Ovary (tissue), 9 donors: Measurements from ENCODE around the gene MCCC1. TPM values are rescaled to one million over a fixed set of nuclear protein-coding genes. Genes with fewer than 3 reads are reported as not detected.
"Not testable (repeated sequence)": the region's sequence is repeated elsewhere in the genome, so short reads cannot be mapped to it uniquely, and the experiment has no call there.

Source experiments
- DNase-seq, 5 donors: peaks; one replicate each; pipeline ENCODE4 v3.0.0-alpha.2; 2019 to 2020
- H3K27ac ChIP-seq, 2 donors: fragments of 200-600 bp; one replicate each; pipeline versions ENCODE4 v1.5.1 to v1.8.0; 2019 to 2022
- H3K27me3 ChIP-seq: fragments of 200-600 bp; one replicate; pipeline ENCODE4 v1.8.0; 2022
- H3K36me3 ChIP-seq: fragments of 200-600 bp; sonication (generic); one replicate; pipeline ENCODE4 v1.5.1; 2019
- H3K4me1 ChIP-seq: one replicate; pipeline ENCODE4 v1.8.1; 2013; ENCODE audit warnings: mild to moderate bottlenecking, moderate library complexity; ENCODE audit not compliant: insufficient read depth
- H3K4me3 ChIP-seq: fragments of 200-600 bp; sonication (generic); one replicate; pipeline ENCODE4 v1.5.1; 2017
- H3K9me3 ChIP-seq, 2 donors: fragments of 200-600 bp in 1 of 2; sonication (generic) in 1 of 2; one replicate each; pipeline versions ENCODE4 v1.5.1 to v1.8.1; 2013 to 2019; ENCODE audit warnings: mild to moderate bottlenecking in 1 of 2, moderate library complexity in 1 of 2
- EP300 ChIP-seq: sonication (generic); formaldehyde crosslinking; IDR thresholded peaks from one replicate; pipeline ENCODE4 v1.6.1; 2017; ENCODE audit warnings: antibody characterized with exemption
- POLR2A ChIP-seq: fragments of 450-650 bp; IDR thresholded peaks from one replicate; pipeline ENCODE4 v1.6.1; 2017; ENCODE audit warnings: antibody characterized with exemption, mild to moderate bottlenecking, moderate library complexity
- WGBS, 3 donors: extraction: QIAGEN DNeasy Blood & Tissue Kit in 1 of 3; methylation state at CpG; one replicate each; pipeline versions ENCODE4 v1.1.5 to v1.1.7; 2013 to 2017; 5-methylcytosine and 5-hydroxymethylcytosine counted together
- intact Hi-C, 4 donors: fragments of 100-400 bp; cut with DNase I; formaldehyde crosslinking; loops; one replicate each; pipeline versions ENCODE4 v1.11.0 to v1.15.1; 2022 to 2023
- polyA plus RNA-seq, 2 donors: library from polyadenylated mRNA; stranded (reverse); fragments of 200-250 nt in 1 of 2; fragments of 350-450 nt in 1 of 2; fragmentation: Illumina TruSeq in 1 of 2; extraction: RNeasy Lipid Tissue Mini Kit (QIAGEN cat#74804) in 1 of 2; gene quantifications; one replicate each; pipeline ENCODE4 v1.2.3, GENCODE V29; 2013 to 2014
- total RNA-seq, 7 donors: library from RNA; depleted of rRNA in 2 of 7; stranded (reverse); fragments of >200 nt in 2 of 7; fragmentation: NEBNext Ultra II Directional in 3 of 7; extraction: Animal tissue kit (Norgen Biotek cat#: 25700) in 3 of 7; gene quantifications; one replicate each; pipeline versions ENCODE4 v1.1.0 to v1.2.4, GENCODE V29; 2016 to 2023
- TF ChIP-seq, protein P1 (sequence below), 3 donors: fragments of 450-650 bp in 2 of 3; fragments of 200-600 bp in 1 of 3; IDR thresholded peaks; one replicate each; pipeline versions ENCODE4 v1.5.1 to v1.8.0; 2016 to 2022; ENCODE audit warnings: antibody characterized with exemption in 3 of 3, mild to moderate bottlenecking in 1 of 3
- donor health status: DM: no; HTN: no; CAD: no; lungs with moderate emphysema.
- donor health status: DM: no; HTN: no; CAD: no.
- donor health status: Bipolar disorder and iron deficiency.
- donor health status: DM: yes; HTN: yes; CAD: no.
- donor health status: DM: no; HTN: no; CAD: no.
- donor health status: DM: yes; HTN: yes; CAD: no.

Gene MCCC1
- total and polyA plus RNA-seq, 9 donors = 21.7 to 32.8 (median 28.5) TPM

DNA sequence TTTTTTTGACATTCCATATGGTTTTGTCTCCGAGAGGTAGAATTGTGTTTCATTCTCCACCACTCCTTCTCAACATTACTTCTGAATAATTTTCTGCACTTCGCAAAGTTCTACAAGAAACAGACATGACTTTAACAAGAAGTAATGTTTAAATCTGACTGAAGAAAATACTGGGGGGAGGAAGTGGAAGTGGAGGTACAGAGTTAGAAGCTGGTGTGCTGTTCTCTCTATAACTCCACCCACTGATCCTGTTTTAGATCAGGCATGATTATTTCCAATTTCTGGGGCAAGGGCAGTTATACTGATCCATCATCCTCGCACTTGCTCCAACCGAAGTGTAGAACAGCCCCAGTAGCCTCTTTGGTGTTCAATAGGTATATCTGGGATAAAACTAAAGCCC is 9.2 kb upstream of the MCCC1 start:
- Histone ChIP-seq H3K27ac (no peak overlapping the region), H3K36me3 (no peaks in the 10 kb centered on the region), H3K4me1 (peaks cover 2% of the 10 kb centered on the region), H3K9me3 (no peaks in the 10 kb centered on the region), H3K4me3 (no peak overlapping the region), H3K27me3 (no peaks in the 10 kb centered on the region)
- DNase-seq = no peak
- WGBS, 3 donors = 72 to 78% (median 74%) methylated on average over 4 of the region's 4 CpGs
- TF ChIP-seq, protein P1, sequence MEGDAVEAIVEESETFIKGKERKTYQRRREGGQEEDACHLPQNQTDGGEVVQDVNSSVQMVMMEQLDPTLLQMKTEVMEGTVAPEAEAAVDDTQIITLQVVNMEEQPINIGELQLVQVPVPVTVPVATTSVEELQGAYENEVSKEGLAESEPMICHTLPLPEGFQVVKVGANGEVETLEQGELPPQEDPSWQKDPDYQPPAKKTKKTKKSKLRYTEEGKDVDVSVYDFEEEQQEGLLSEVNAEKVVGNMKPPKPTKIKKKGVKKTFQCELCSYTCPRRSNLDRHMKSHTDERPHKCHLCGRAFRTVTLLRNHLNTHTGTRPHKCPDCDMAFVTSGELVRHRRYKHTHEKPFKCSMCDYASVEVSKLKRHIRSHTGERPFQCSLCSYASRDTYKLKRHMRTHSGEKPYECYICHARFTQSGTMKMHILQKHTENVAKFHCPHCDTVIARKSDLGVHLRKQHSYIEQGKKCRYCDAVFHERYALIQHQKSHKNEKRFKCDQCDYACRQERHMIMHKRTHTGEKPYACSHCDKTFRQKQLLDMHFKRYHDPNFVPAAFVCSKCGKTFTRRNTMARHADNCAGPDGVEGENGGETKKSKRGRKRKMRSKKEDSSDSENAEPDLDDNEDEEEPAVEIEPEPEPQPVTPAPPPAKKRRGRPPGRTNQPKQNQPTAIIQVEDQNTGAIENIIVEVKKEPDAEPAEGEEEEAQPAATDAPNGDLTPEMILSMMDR (IDR thresholded peaks at IDR 0.05) = no peak
- TF ChIP-seq EP300 (no peak), POLR2A (no peak)
- intact Hi-C loops = no loop called here

DNA sequence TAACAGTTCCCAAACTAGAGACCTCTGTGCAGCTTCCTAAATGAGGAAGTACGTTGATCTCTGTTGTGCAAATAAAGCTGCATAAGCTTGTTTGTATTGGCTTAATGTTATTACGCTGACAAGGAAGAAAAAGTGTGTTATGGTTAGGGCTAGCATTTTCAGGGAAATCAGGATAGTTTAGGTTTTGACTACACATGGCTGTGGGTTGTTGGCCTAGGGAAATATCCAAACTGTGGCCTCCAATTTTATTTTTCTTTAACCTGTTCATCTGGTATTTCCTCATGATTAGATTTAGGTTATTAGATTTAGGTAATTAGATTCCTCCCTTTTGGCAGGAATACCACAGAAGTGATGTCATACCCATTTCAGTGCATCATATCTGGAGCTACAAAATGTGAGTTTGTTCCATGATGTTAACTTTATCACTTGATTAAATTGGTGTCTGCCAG is 8.7 kb upstream of the MCCC1 start:
- 9 to 15% (median 11%) methylated on average over 2 of the region's 2 CpGs for WGBS, 3 donors
- intact Hi-C loops = no loop called here
- Histone ChIP-seq H3K36me3 (no peaks in the 10 kb centered on the region), H3K4me3 (no peak overlapping the region), H3K4me1 (peaks cover 2% of the 10 kb centered on the region), H3K27ac (no peak overlapping the region), H3K27me3 (no peaks in the 10 kb centered on the region), H3K9me3 (no peaks in the 10 kb centered on the region)
- TF ChIP-seq, protein P1 (IDR thresholded peaks at IDR 0.05) = no peak
- TF ChIP-seq EP300 = no peak
- TF ChIP-seq POLR2A = no peak
- no peak for DNase-seq

DNA sequence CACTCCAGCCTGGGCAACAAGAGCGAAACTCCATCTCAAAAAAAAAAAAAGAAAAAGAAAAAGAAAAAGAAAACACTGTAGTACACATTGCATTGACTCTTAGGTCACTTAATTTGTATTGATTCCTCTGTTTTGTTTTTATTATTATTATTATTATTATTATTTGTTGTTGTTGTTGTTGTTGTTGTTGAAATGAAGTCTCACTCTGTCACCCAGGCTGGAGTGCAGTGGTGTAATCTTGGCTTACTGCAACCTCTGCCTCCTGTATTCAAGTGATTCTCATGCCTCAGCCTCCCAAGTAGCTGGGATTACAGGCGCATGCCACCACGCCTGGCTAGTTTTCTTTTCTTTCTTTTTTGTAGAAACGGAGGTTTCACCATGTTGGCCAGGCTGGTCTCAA is 8.1 kb upstream of the MCCC1 start:
- intact Hi-C loops, H3K36me3 ChIP-seq, H3K9me3 ChIP-seq, DNase-seq, H3K27me3 ChIP-seq, H3K27ac ChIP-seq, H3K4me1 ChIP-seq, H3K4me3 ChIP-seq: not testable (repeated sequence)
- 78 to 85% (median 82%) methylated on average over 4 of the region's 4 CpGs for WGBS, 3 donors

DNA sequence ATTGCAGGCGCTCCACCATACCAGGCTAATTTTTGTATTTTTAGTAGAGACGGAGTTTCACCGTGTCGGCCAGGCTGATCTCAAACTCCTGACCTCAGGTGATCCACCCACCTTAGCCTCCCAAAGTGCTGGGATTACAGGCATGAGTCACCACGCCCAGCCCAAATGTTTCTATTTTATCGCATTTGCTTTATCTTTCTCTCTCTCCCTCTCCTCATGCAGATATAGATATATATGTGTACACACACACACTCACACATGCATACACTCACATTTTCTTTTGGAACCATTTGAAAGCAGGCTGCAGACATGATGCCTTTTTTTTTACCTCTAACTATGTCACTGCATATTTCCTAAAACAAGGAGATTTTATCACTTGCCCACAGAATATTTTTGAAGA is 7.3 kb upstream of the MCCC1 start:
- H3K4me3 ChIP-seq = no peak overlapping the region
- no peak for DNase-seq
- H3K27me3 ChIP-seq = no peaks in the 10 kb centered on the region
- intact Hi-C loops = no loop called here
- 45 to 54% (median 51%) methylated on average over 6 of the region's 6 CpGs for WGBS, 3 donors
- no peaks in the 10 kb centered on the region for H3K36me3 ChIP-seq
- H3K27ac ChIP-seq = no peak overlapping the region
- H3K9me3 ChIP-seq = no peaks in the 10 kb centered on the region
- peaks cover 2% of the 10 kb centered on the region for H3K4me1 ChIP-seq
- TF ChIP-seq, protein P1 (IDR thresholded peaks at IDR 0.05) = no peak
- TF ChIP-seq POLR2A (no peak), EP300 (no peak)

DNA sequence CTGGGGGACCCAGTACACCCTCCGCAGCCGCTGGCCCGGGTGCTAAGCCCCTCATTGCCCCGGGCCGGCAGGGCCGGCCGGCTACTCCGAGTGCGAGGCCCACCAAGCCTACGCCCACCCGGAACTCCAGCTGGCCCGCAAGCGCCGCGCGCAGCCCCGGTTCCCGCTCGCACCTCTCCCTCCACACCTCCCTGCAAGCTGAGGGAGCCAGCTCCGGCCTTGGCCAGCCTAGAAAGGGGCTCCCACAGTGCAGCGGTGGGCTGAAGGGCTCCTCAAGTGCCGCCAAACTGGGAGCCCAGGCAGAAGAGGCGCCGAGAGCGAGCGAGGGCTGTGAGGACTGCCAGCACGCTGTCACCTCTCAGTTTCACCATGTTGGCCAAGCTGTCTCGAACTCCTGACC is 4.7 kb upstream of the MCCC1 start:
- H3K4me3 ChIP-seq, H3K27ac ChIP-seq, H3K36me3 ChIP-seq, H3K9me3 ChIP-seq, H3K27me3 ChIP-seq, intact Hi-C loops, H3K4me1 ChIP-seq, DNase-seq: not testable (repeated sequence)
- WGBS, 3 donors = 96 to 97% (median 96%) methylated on average over 28 of the region's 28 CpGs

DNA sequence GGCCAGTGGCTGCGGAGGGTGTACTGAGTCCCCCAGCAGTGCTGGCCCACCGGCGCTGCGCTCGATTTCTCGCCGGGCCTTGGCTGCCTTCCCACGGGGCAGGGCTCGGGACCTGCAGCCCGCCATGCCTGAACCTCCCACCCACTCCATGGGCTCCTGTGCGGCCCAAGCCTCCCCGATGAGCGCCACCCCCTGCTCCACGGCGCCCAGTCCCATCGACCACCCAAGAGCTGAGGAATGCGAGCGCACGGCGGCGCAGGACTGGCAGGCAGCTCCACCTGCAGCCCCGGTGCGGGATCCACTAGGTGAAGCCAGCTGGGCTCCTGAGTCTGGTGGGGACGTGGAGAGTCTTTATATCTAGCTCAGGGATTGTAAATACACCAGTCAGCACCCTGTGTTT is 1.7 kb upstream of the MCCC1 start:
- intact Hi-C loops, H3K4me3 ChIP-seq, H3K27me3 ChIP-seq, H3K36me3 ChIP-seq, H3K27ac ChIP-seq, H3K4me1 ChIP-seq, H3K9me3 ChIP-seq: not testable (repeated sequence)
- 92 to 96% (median 92%) methylated on average over 5 to 19 of the region's 24 CpGs for WGBS, 3 donors
- peak in 2 of 5 donors; percentile 30 for DNase-seq
